ENCODE measurements around the gene CHAF1A.
A peak's percentile ranks its signal among the peaks of the same experiment; 100 is the strongest.

The CHAF1A gene

GRCh38 chr19:4371247-4372164 lies 30.9 kb upstream of the CHAF1A start:
- Histone ChIP-seq H4K8ac (ENCODE audit: low read length) (no peak overlapping the region), H2AK5ac (ENCODE audit: low read length, severe bottlenecking) (peak overlapping the region; percentile 55), H3K36me3 (ENCODE audit: control insufficient read depth in 1 of 2, insufficient read depth in 2 of 2, low read depth in 1 of 2, low read length in 2 of 2) (peaks cover 19 to 51% of the 10 kb centered on the region in 2 experiments), H3K79me1 (replicated peaks; ENCODE audit: low read length, poor library complexity, severe bottlenecking) (peaks cover 32% of the 10 kb centered on the region), H3K27ac (ENCODE audit: low read length, poor library complexity, severe bottlenecking) (peak overlapping the region; percentile 63), H2BK120ac (ENCODE audit: low read depth, low read length) (no peak overlapping the region), H3K9ac (ENCODE audit: low read length) (peak overlapping the region; percentile 81), H3K4me1 (ENCODE audit: control insufficient read depth, insufficient read depth, low read depth, low read length) (peaks cover 89% of the 10 kb centered on the region), H2BK12ac (ENCODE audit: low read length in 2 of 2) (no peak overlapping the region), H3K18ac (ENCODE audit: low read depth in 1 of 2, low read length in 2 of 2) (no peak overlapping the region), H4K91ac (ENCODE audit: low read length) (peak overlapping the region; percentile 9), H3K4me3 (ENCODE audit: insufficient read depth in 1 of 2, low read depth in 1 of 2, low read length in 2 of 2) (no peak overlapping the region), H3K27me3 (ENCODE audit: control insufficient read depth in 1 of 2, insufficient read depth in 1 of 2, low read length in 2 of 2) (no peaks in the 10 kb centered on the region), H3K9me3 (ENCODE audit: control insufficient read depth, low read length) (no peaks in the 10 kb centered on the region), H3K14ac (ENCODE audit: low read length in 2 of 2) (no peak overlapping the region), H3K23ac (ENCODE audit: low read length in 2 of 2) (no peak overlapping the region), H2BK5ac (ENCODE audit: low read depth, low read length, poor library complexity, severe bottlenecking) (no peak overlapping the region), H3K4me2 (ENCODE audit: low read length, poor library complexity, severe bottlenecking) (no peak overlapping the region), H2AFZ (ENCODE audit: low read depth, low read length) (no peak overlapping the region), H3K4ac (ENCODE audit: low read depth in 1 of 2, low read length in 2 of 2) (no peak overlapping the region), H2BK15ac (ENCODE audit: low read depth, poor library complexity, severe bottlenecking) (no peak overlapping the region)
- WGBS, result 94% methylated on average over 31 of the region's 31 CpGs
- DNase-seq, result no peak

- no peak overlapping the region for H2BK120ac ChIP-seq (ENCODE audit: low read depth, low read length)
- no peak overlapping the region for H3K4ac ChIP-seq (ENCODE audit: low read depth in 1 of 2, low read length in 2 of 2)
- H3K9ac ChIP-seq (ENCODE audit: low read length), result peak overlapping the region; percentile 88
- peak overlapping the region; percentile 9 for H4K91ac ChIP-seq (ENCODE audit: low read length)
- peak overlapping the region in 1 of 2 experiments; percentile 11 for H3K18ac ChIP-seq (ENCODE audit: low read depth in 1 of 2, low read length in 2 of 2)
- H3K4me3 ChIP-seq (ENCODE audit: insufficient read depth in 1 of 2, low read depth in 1 of 2, low read length in 2 of 2), result no peak overlapping the region
- no peak overlapping the region for H3K4me2 ChIP-seq (ENCODE audit: low read length, poor library complexity, severe bottlenecking)
- no peak overlapping the region for H2AFZ ChIP-seq (ENCODE audit: low read depth, low read length)
- H2BK15ac ChIP-seq (ENCODE audit: low read depth, poor library complexity, severe bottlenecking), result peak overlapping the region; percentile 53
- H2BK12ac ChIP-seq (ENCODE audit: low read length in 2 of 2), result no peak overlapping the region
- H3K36me3 ChIP-seq (ENCODE audit: control insufficient read depth in 1 of 2, insufficient read depth in 2 of 2, low read depth in 1 of 2, low read length in 2 of 2), result peaks cover 16 to 46% of the 10 kb centered on the region in 2 experiments
- H2AK5ac ChIP-seq (ENCODE audit: low read length, severe bottlenecking), result peak overlapping the region; percentile 41
- H3K9me3 ChIP-seq (ENCODE audit: control insufficient read depth, low read length), result no peaks in the 10 kb centered on the region
- no peak overlapping the region for H4K8ac ChIP-seq (ENCODE audit: low read length)
- 98% methylated on average over 22 of the region's 22 CpGs for WGBS
- H3K27ac ChIP-seq (ENCODE audit: low read length, poor library complexity, severe bottlenecking), result no peak overlapping the region
- H3K14ac ChIP-seq (ENCODE audit: low read length in 2 of 2), result peak overlapping the region in 1 of 2 experiments; percentile 7
- H3K79me1 ChIP-seq (replicated peaks; ENCODE audit: low read length, poor library complexity, severe bottlenecking), result peaks cover 31% of the 10 kb centered on the region
- DNase-seq, result no peak
- no peak overlapping the region for H2BK5ac ChIP-seq (ENCODE audit: low read depth, low read length, poor library complexity, severe bottlenecking)
- H3K27me3 ChIP-seq (ENCODE audit: control insufficient read depth in 1 of 2, insufficient read depth in 1 of 2, low read length in 2 of 2), result no peaks in the 10 kb centered on the region
- H3K23ac ChIP-seq (ENCODE audit: low read length in 2 of 2), result no peak overlapping the region
- peaks cover 96% of the 10 kb centered on the region for H3K4me1 ChIP-seq (ENCODE audit: control insufficient read depth, insufficient read depth, low read depth, low read length)
These were observed 30.1 kb upstream of the CHAF1A start for GRCh38 chr19:4372165-4373012.

GRCh38 chr19:4373013-4373367 lies 29.4 kb upstream of the CHAF1A start:
- H3K4me3 ChIP-seq (ENCODE audit: insufficient read depth in 1 of 2, low read depth in 1 of 2, low read length in 2 of 2), result no peak overlapping the region
- H3K14ac ChIP-seq (ENCODE audit: low read length in 2 of 2), result no peak overlapping the region
- no peak overlapping the region for H2BK120ac ChIP-seq (ENCODE audit: low read depth, low read length)
- no peak overlapping the region for H2BK5ac ChIP-seq (ENCODE audit: low read depth, low read length, poor library complexity, severe bottlenecking)
- peaks cover 97% of the 10 kb centered on the region for H3K4me1 ChIP-seq (ENCODE audit: control insufficient read depth, insufficient read depth, low read depth, low read length)
- no peak overlapping the region for H2AFZ ChIP-seq (ENCODE audit: low read depth, low read length)
- no peaks in the 10 kb centered on the region for H3K9me3 ChIP-seq (ENCODE audit: control insufficient read depth, low read length)
- H2BK12ac ChIP-seq (ENCODE audit: low read length in 2 of 2), result peak overlapping the region in 1 of 2 experiments; percentile 13
- H3K79me1 ChIP-seq (replicated peaks; ENCODE audit: low read length, poor library complexity, severe bottlenecking), result peaks cover 28% of the 10 kb centered on the region
- no peak for DNase-seq
- H3K9ac ChIP-seq (ENCODE audit: low read length), result peak overlapping the region; percentile 88
- peak overlapping the region; percentile 41 for H2AK5ac ChIP-seq (ENCODE audit: low read length, severe bottlenecking)
- peaks cover 10 to 46% of the 10 kb centered on the region in 2 experiments for H3K36me3 ChIP-seq (ENCODE audit: control insufficient read depth in 1 of 2, insufficient read depth in 2 of 2, low read depth in 1 of 2, low read length in 2 of 2)
- WGBS, result 97% methylated on average over 8 of the region's 8 CpGs
- no peak overlapping the region for H4K8ac ChIP-seq (ENCODE audit: low read length)
- H3K27ac ChIP-seq (ENCODE audit: low read length, poor library complexity, severe bottlenecking), result no peak overlapping the region
- H4K91ac ChIP-seq (ENCODE audit: low read length), result peak overlapping the region; percentile 7
- no peak overlapping the region for H3K4me2 ChIP-seq (ENCODE audit: low read length, poor library complexity, severe bottlenecking)
- peak overlapping the region; percentile 53 for H2BK15ac ChIP-seq (ENCODE audit: low read depth, poor library complexity, severe bottlenecking)
- H3K27me3 ChIP-seq (ENCODE audit: control insufficient read depth in 1 of 2, insufficient read depth in 1 of 2, low read length in 2 of 2), result no peaks in the 10 kb centered on the region
- no peak overlapping the region for H3K4ac ChIP-seq (ENCODE audit: low read depth in 1 of 2, low read length in 2 of 2)
- H3K23ac ChIP-seq (ENCODE audit: low read length in 2 of 2), result no peak overlapping the region
- H3K18ac ChIP-seq (ENCODE audit: low read depth in 1 of 2, low read length in 2 of 2), result no peak overlapping the region

All from mesenchymal stem cell (in vitro differentiated cells and primary cell).